ENCODE measurements around the gene SLC46A2. TPM values are rescaled to one million over a fixed set of nuclear protein-coding genes. Genes with fewer than 3 reads are reported as not detected.

Gene SLC46A2
- total RNA-seq, 2 donors from 2014 or later = 0.19 to 0.28 TPM

DNA sequence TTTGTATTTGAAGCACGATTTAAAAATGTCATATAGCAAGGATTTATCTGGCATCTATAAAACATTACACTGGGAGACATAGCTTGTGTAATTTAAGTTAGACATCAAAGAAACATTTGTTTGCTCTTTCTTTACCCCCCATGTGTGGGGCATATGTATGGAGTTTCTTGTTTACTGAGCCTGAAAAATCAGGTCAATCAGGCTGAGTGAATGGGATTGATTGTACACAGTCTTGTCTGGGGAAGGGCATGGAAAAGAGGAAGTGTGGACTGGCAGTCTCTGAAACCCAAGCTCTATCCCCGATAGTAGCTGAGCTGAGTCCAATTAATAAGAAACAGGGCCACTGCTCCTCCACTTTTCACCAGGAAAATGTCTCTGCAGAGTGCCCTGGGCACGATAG lies 49.4 kb downstream of the SLC46A2 start:
- intact Hi-C loops (cut with DNase I) = no loop called here
- no peak for DNase-seq (ENCODE audit: low spot score)

DNA sequence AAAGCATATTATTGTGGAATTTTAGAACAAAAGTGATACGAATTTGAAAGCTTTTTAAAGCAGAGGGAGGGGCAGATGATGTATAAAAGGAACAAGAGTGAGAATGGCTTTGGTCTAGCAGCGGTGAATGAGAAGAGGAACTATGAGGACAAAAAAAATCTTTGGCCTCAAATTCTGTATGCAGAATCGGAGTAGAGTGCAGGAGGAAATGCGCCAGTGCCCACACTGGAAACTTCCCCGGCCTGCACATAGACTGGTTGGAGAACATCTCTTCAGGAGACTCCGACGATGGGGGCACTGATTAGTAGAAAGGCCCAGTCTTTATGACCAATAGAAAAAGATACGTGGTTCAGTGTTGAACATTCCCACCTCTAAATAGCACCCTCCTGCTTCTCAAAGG lies 51.3 kb downstream of the SLC46A2 start:
- intact Hi-C loops (cut with DNase I) = no loop called here
- no peak for DNase-seq (ENCODE audit: low spot score)

DNA sequence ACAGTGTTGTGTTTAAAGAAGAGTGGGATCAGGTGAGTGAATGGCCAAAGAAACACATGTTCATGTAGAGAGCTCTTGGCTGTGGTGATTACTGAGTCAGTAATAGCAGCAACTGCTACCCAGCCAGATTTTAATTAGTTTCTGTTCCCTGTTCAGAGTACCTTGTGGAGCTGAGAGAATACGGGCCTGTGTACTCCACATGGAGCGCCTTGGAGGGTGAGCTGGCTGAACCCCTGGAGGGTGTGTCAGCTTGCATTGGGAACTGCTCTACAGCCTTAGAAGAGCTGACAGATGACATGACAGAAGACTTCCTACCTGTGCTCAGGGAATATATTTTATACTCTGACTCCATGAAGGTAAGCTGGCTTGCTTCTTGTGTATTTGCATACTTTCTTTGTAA lies 52.3 kb downstream of the SLC46A2 start:
- intact Hi-C loops (cut with DNase I) = no loop called here
- DNase-seq (ENCODE audit: low spot score) = no peak

DNA sequence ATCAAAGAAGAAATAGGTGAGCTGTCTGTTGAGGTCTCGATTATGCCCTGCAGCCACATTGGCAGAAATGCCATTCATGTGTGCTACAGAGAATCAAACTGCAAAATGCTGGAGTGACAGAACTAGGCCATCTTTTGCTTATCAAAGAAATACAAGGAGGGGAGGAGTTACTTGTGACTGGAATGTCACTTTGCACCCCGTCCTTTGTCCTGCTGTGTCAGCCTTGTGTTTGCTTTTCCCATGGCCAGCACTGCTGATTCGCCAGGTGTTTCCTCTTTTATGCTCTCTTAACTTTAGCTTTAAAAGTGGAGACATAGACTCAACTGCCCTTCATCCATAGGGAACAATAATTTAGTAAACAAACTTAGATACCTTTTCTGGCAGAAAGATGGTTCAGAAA lies 54.3 kb downstream of the SLC46A2 start:
- intact Hi-C loops (cut with DNase I) = no loop called here
- DNase-seq (ENCODE audit: low spot score) = no peak

DNA sequence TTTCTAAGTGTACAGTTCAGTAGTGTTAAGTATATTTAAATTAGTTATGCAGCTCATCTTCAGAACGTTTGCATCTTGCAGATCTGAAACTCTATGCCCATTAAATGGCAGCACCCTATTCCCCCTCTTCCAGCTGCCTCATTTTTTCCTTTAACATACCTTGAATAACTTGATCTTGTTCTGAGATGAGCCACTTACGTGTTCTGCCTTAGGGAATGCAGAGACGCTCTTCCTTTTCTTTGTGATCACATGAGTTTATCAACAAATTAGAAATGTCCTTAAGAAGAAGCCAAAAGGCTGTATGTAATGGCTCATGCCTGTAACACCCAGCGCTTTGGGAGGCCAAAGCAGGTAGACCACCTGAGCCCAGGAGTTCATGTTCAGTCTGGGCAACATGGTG lies 57.6 kb downstream of the SLC46A2 start:
- intact Hi-C loops (cut with DNase I) = no loop called here
- DNase-seq (ENCODE audit: low spot score) = no peak

DNA sequence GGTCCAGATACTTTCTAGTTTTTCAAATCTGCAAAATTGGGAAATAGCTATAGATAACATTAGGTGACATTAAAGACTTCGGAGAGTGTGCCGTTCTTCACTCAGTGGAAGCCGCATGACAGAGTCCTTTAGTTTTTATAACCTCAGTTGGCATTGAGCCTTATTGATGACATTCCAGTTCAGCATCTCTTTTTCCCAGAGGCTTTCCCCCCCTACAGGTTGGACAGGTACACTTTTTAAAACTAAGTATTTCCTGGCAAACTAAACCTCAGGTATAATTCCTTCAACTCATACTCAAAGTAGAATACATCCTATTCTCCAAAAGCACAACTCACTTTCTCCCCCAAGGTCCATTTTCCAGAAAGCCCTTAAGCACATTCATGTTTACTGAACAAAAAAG lies 58.7 kb downstream of the SLC46A2 start:
- intact Hi-C loops (cut with DNase I) = no loop called here

DNA sequence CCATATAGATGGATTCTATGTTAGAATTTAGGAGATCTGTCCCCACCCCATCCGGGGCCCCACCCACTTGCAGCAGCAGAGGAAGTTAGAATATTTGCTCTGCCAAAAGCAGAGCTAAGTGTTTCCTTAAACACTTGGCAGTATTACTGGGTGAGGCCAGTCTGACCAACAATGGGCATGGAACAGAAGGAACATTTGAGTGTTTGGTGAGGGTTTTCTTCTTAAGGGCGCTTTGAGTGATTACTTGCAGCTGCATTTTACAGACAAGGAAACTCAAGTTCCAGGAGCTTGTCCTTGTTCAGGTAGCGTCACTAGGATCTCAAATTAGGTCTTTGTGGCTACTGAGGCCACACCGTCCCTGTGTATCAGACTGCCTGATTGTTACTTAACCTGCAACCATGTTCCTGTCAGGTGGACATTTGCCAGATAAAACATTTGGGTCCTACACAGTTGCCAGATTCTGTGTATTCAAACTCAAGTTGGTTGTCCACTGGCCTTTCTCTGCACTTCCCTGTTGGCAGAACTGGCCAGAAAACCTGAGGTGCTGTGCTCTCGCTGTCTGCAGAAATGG lies 59.3 kb downstream of the SLC46A2 start:
- intact Hi-C loops (cut with DNase I) = no loop called here

More for the DNA sequence above, 58.7 kb downstream of the SLC46A2 start:
- no peak for DNase-seq (ENCODE audit: low spot score)

More for the DNA sequence above, 59.3 kb downstream of the SLC46A2 start:
- peak; percentile 84 for DNase-seq (ENCODE audit: low spot score)

Other genes starting within 250 kb of the SLC46A2 start
- gene INIP, start 172.8 kb downstream of the SLC46A2 start, total RNA-seq = 10 to 100 TPM; 17.1 to 22.1 TPM
- 1 to 10 TPM; 7.8 to 8.6 TPM for gene SNX30, start 140.1 kb downstream of the SLC46A2 start, total RNA-seq
- 1 to 10 TPM; 2.1 to 3.2 TPM for gene ZNF883, start 121.3 kb upstream of the SLC46A2 start, total RNA-seq
- gene ZFP37, start 165.8 kb upstream of the SLC46A2 start, total RNA-seq = 1 to 10 TPM; 3.6 to 4.4 TPM